Colonic mucosa (tissue), 4 donors: ENCODE data around the gene GPC1. TPM values are rescaled to one million over a fixed set of nuclear protein-coding genes. Genes with fewer than 3 reads are reported as not detected.

Experiments
- DNase-seq: peaks from one replicate; pipeline ENCODE4 v3.0.0-alpha.2; 2020
- H3K27ac ChIP-seq: fragments of 200-600 bp; one replicate; pipeline ENCODE4 v1.8.0; 2021
- H3K27me3 ChIP-seq: fragments of 200-600 bp; one replicate; pipeline ENCODE4 v1.8.0; 2021
- H3K36me3 ChIP-seq: fragments of 200-600 bp; one replicate; pipeline ENCODE4 v1.8.0; 2021
- H3K4me1 ChIP-seq: fragments of 200-600 bp; one replicate; pipeline ENCODE4 v1.8.0; 2021; ENCODE audit warnings: mild to moderate bottlenecking
- H3K4me3 ChIP-seq: fragments of 200-600 bp; one replicate; pipeline ENCODE4 v1.8.0; 2021
- H3K9ac ChIP-seq, 2 donors: one replicate each; pipeline ENCODE4 v1.7.0; 2013; ENCODE audit warnings: control low read depth in 2 of 2, low read depth in 2 of 2, low read length in 2 of 2
- H3K9me3 ChIP-seq: fragments of 200-600 bp; one replicate; pipeline ENCODE4 v1.8.0; 2021
- CTCF ChIP-seq: fragments of 200-600 bp; IDR thresholded peaks from one replicate; pipeline ENCODE4 v1.8.0; 2022; ENCODE audit warnings: antibody characterized with exemption, mild to moderate bottlenecking
- intact Hi-C: fragments of 100-400 bp; cut with DNase I; formaldehyde crosslinking; loops from one replicate; pipeline ENCODE4 v1.14.1; 2022
- total RNA-seq, 2 donors: library from RNA; stranded (reverse); fragmentation: NEBNext Ultra II Directional in 1 of 2; extraction: Animal tissue kit (Norgen Biotek cat#: 25700) in 1 of 2; gene quantifications; one replicate each; pipeline ENCODE4 v1.2.1, GENCODE V29; 2021
- donor health status: healthy.
- donor health status: DM: no; HTN: no; CAD: no.
- donor health status: DM: no; HTN: no; CAD: no.

The GPC1 gene
- total RNA-seq, 2 donors from 2014 or later = 19.0 to 23.1 TPM

- Histone ChIP-seq H3K27me3 (no peaks in the 10 kb centered on the region), H3K9me3 (no peaks in the 10 kb centered on the region), H3K27ac (no peak overlapping the region), H3K9ac (no peak overlapping the region), H3K4me1 (no peaks in the 10 kb centered on the region), H3K36me3 (no peaks in the 10 kb centered on the region), H3K4me3 (no peak overlapping the region)
- no peak for TF ChIP-seq CTCF
- no peak for DNase-seq
- intact Hi-C loops = no loop called here
These were observed 30.5 kb downstream of the GPC1 start for GRCh38 chr2:240465765-240466578.

GRCh38 chr2:240466579-240467148 is 31.2 kb downstream of the GPC1 start:
- H3K9ac ChIP-seq = no peak overlapping the region
- H3K36me3 ChIP-seq = no peaks in the 10 kb centered on the region
- no peaks in the 10 kb centered on the region for H3K9me3 ChIP-seq
- no peak for TF ChIP-seq CTCF
- no peak overlapping the region for H3K27ac ChIP-seq
- H3K4me1 ChIP-seq = no peaks in the 10 kb centered on the region
- H3K27me3 ChIP-seq = no peaks in the 10 kb centered on the region
- DNase-seq = no peak
- H3K4me3 ChIP-seq = no peak overlapping the region
- intact Hi-C loops = no loop called here

GRCh38 chr2:240467149-240467642 is 31.7 kb downstream of the GPC1 start:
- no peak for DNase-seq
- no peaks in the 10 kb centered on the region for H3K36me3 ChIP-seq
- TF ChIP-seq CTCF = no peak

GRCh38 chr2:240467659-240468302 is 32.3 kb downstream of the GPC1 start:
- Histone ChIP-seq H3K27ac (no peak overlapping the region), H3K27me3 (no peaks in the 10 kb centered on the region), H3K4me1 (no peaks in the 10 kb centered on the region), H3K36me3 (no peaks in the 10 kb centered on the region), H3K9me3 (no peaks in the 10 kb centered on the region), H3K4me3 (no peak overlapping the region), H3K9ac (no peak overlapping the region)
- intact Hi-C loops = no loop called here
- DNase-seq = peak; percentile 13
- TF ChIP-seq CTCF = no peak

More at GRCh38 chr2:240467149-240467642, 31.7 kb downstream of the GPC1 start:
- no peaks in the 10 kb centered on the region for H3K9me3 ChIP-seq
- no peaks in the 10 kb centered on the region for H3K27me3 ChIP-seq
- H3K9ac ChIP-seq = no peak overlapping the region
- no peaks in the 10 kb centered on the region for H3K4me1 ChIP-seq
- H3K4me3 ChIP-seq = no peak overlapping the region
- intact Hi-C loops = no loop called here
- H3K27ac ChIP-seq = no peak overlapping the region

GRCh38 chr2:240468303-240469238 is 33.1 kb downstream of the GPC1 start:
- peak; percentile 10 for DNase-seq

More at GRCh38 chr2:240468303-240469238, 33.1 kb downstream of the GPC1 start:
- no peaks in the 10 kb centered on the region for H3K27me3 ChIP-seq
- intact Hi-C loops = no loop called here
- no peaks in the 10 kb centered on the region for H3K36me3 ChIP-seq
- TF ChIP-seq CTCF = no peak
- H3K9me3 ChIP-seq = no peaks in the 10 kb centered on the region
- H3K27ac ChIP-seq = no peak overlapping the region
- no peak overlapping the region for H3K4me3 ChIP-seq
- H3K9ac ChIP-seq = no peak overlapping the region
- no peaks in the 10 kb centered on the region for H3K4me1 ChIP-seq
